ENCODE measurements around the gene AFF3.

- TF ChIP-seq, protein P1, sequence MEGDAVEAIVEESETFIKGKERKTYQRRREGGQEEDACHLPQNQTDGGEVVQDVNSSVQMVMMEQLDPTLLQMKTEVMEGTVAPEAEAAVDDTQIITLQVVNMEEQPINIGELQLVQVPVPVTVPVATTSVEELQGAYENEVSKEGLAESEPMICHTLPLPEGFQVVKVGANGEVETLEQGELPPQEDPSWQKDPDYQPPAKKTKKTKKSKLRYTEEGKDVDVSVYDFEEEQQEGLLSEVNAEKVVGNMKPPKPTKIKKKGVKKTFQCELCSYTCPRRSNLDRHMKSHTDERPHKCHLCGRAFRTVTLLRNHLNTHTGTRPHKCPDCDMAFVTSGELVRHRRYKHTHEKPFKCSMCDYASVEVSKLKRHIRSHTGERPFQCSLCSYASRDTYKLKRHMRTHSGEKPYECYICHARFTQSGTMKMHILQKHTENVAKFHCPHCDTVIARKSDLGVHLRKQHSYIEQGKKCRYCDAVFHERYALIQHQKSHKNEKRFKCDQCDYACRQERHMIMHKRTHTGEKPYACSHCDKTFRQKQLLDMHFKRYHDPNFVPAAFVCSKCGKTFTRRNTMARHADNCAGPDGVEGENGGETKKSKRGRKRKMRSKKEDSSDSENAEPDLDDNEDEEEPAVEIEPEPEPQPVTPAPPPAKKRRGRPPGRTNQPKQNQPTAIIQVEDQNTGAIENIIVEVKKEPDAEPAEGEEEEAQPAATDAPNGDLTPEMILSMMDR (IDR thresholded peaks at IDR 0.05): no peak
- no peak for TF ChIP-seq ZFX (IDR thresholded peaks at IDR 0.05; ENCODE audit: borderline replicate concordance)
Measured at GRCh38 chr2:99883358-99883757, 259.0 kb downstream of the AFF3 start.

Data from 22Rv1 (cell line).